ENCODE results near the gene SLC25A12. TPM values are rescaled to one million over a fixed set of nuclear protein-coding genes. Genes with fewer than 3 reads are reported as not detected.

The SLC25A12 gene
- total and polyA plus RNA-seq, 2 experiments from 2014 or later: 15.1 to 17.6 TPM

DNA sequence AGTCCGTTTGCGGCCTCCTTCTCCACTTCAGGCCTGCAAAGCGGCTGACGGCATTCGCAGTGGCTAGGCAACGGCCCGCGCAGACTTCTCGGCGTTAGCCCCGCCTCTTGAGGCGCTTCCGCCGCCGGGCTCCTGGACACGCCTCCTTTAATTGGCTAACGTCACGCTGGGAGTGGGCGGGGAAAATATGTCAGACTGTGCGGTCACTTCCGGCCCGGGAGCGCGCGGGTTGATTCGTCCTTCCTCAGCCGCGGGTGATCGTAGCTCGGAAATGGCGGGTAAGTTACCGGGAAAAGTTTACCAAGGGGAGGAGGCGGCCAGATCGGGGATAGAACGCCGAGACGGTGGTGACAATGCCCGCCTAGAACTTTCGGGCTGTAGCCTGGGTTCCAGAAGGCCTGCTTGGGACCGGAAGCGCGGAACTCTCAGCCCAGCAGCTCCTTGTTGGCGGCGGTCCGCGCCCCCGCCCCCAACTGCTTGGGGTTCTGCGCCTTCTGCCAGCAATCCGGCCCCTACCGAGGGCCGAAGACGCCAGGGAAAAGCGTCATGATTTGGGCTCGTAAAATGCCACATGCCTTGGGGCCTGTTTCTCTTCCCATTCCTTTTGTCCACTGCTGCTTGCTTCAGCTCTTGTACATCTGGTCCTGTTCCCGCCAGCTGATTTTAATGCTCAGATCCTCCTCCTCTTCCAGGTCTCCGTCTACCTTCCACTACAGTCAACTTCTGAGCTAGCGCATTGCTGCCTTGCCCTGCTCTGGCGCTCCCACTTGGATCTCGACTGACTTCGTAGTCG is 28.4 kb upstream of the SLC25A12 start, which contains the start of gene HAT1:
Gene HAT1, plus strand, starts transcription at position 232 of the 793 bp plus-strand sequence. Its CDS starts 40 bp downstream, at position 272.
- peaks cover 24% of the 10 kb centered on the region for H3F3A ChIP-seq (ENCODE audit: insufficient read depth)
- no peaks in the 10 kb centered on the region for H4K20me1 ChIP-seq (ENCODE audit: insufficient read depth)
- peak within 1 kb of the TSS; percentile 91 for H3K4me2 ChIP-seq (ENCODE audit: unreplicated experiment)
- 1% methylated on average over 57 to 61 of the region's 61 CpGs for WGBS, 2 experiments (ENCODE audit: low coverage in 1 of 2, low lambda C conversion rate in 2 of 2, missing lambda C conversion rate in 2 of 2)
- H3K4me1 ChIP-seq (ENCODE audit: insufficient read depth): peaks cover 17% of the 10 kb centered on the region
- TF ChIP-seq EZH2 (IDR thresholded peaks at IDR 0.05; ENCODE audit: insufficient read depth, poor library complexity, severe bottlenecking) (no peak), EZH2phosphoT487 (IDR thresholded peaks at IDR 0.05; ENCODE audit: insufficient read depth, low read depth) (no peak)
- H3K9me3 ChIP-seq (ENCODE audit: low read depth): no peaks in the 10 kb centered on the region
- peak within 1 kb of the TSS; percentile 95 for H3K9ac ChIP-seq
- H3K79me2 ChIP-seq (ENCODE audit: insufficient read depth): peaks cover 47% of the 10 kb centered on the region
- DNase-seq: peak; percentile 100
- no peaks in the 10 kb centered on the region for H3K9me2 ChIP-seq (ENCODE audit: insufficient read depth)
- H2AFZ ChIP-seq: peak within 1 kb of the TSS; percentile 97
- in situ Hi-C loops (cut with MboI): no loop called here
- H3K27me3 ChIP-seq (replicated peaks; ENCODE audit: insufficient read depth): no peaks in the 10 kb centered on the region
- peak within 1 kb of the TSS; percentile 88 for H3K4me3 ChIP-seq
- peak within 1 kb of the TSS; percentile 94 for H3K27ac ChIP-seq
- 0 out of 2 replicates have a peak, but pooled peaks cover 10% of the 10 kb centered on the region for H3K36me3 ChIP-seq (ENCODE audit: low read depth)

DNA sequence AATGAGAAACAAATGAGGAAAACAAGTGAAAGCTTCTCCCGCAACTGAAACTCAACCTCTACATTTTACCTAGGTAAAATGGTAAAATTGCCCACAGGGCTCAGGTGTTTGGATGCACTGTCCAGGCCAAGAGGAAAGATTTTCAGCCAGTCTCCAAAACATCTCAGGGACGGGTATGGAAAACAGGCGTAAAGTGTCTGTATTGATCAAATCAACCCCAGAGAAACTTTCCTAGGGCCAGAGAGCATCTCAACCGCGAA is 27.9 kb upstream of the SLC25A12 start:
- peak overlapping the region; percentile 97 for H2AFZ ChIP-seq
- no peak for TF ChIP-seq EZH2 (IDR thresholded peaks at IDR 0.05; ENCODE audit: insufficient read depth, poor library complexity, severe bottlenecking)
- TF ChIP-seq EZH2phosphoT487 (IDR thresholded peaks at IDR 0.05; ENCODE audit: insufficient read depth, low read depth): no peak
- no peaks in the 10 kb centered on the region for H3K27me3 ChIP-seq (replicated peaks; ENCODE audit: insufficient read depth)
- peak overlapping the region; percentile 88 for H3K4me3 ChIP-seq
- H3K79me2 ChIP-seq (ENCODE audit: insufficient read depth): peaks cover 42% of the 10 kb centered on the region
- H3K4me2 ChIP-seq (ENCODE audit: unreplicated experiment): peak overlapping the region; percentile 81
- no peaks in the 10 kb centered on the region for H4K20me1 ChIP-seq (ENCODE audit: insufficient read depth)
- H3K9me2 ChIP-seq (ENCODE audit: insufficient read depth): no peaks in the 10 kb centered on the region
- H3K9me3 ChIP-seq (ENCODE audit: low read depth): no peaks in the 10 kb centered on the region
- in situ Hi-C loops (cut with MboI): no loop called here
- peaks cover 24% of the 10 kb centered on the region for H3F3A ChIP-seq (ENCODE audit: insufficient read depth)
- 9 to 16% methylated on average over 5 of the region's 5 CpGs for WGBS, 2 experiments (ENCODE audit: low coverage in 1 of 2, low lambda C conversion rate in 2 of 2, missing lambda C conversion rate in 2 of 2)
- peaks cover 17% of the 10 kb centered on the region for H3K4me1 ChIP-seq (ENCODE audit: insufficient read depth)
- no peak for DNase-seq
- peak overlapping the region; percentile 95 for H3K9ac ChIP-seq
- H3K36me3 ChIP-seq (ENCODE audit: low read depth): 0 out of 2 replicates have a peak, but pooled peaks cover 4% of the 10 kb centered on the region
- H3K27ac ChIP-seq: peak overlapping the region; percentile 94

DNA sequence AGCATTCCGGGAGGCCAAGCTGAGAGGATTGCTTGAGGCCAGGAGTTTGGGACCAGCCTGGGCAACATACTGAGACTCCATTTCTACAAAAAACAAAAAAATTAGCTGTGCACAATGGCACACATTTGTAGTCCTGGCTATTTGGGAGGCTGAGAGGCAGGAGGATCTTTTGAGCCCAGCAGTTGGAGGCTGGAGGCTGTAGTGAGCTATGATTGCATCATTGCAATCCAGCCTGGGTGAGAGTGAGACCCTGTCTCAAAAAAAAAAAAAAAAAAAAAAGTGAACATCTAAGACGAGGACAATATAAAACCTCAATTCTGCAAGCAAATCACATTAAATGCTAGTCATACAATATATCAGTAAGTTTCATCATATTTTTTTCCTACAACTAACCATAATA is 25.4 kb upstream of the SLC25A12 start:
- no peaks in the 10 kb centered on the region for H3K36me3 ChIP-seq (ENCODE audit: low read depth)
- H3F3A ChIP-seq (ENCODE audit: insufficient read depth): peaks cover 21% of the 10 kb centered on the region
- DNase-seq: no peak
- H3K4me3 ChIP-seq: no peak overlapping the region
- H3K79me2 ChIP-seq (ENCODE audit: insufficient read depth): peaks cover 17% of the 10 kb centered on the region
- no peaks in the 10 kb centered on the region for H3K9me2 ChIP-seq (ENCODE audit: insufficient read depth)
- H4K20me1 ChIP-seq (ENCODE audit: insufficient read depth): no peaks in the 10 kb centered on the region
- H2AFZ ChIP-seq: no peak overlapping the region
- H3K9ac ChIP-seq: no peak overlapping the region
- no peak overlapping the region for H3K27ac ChIP-seq
- peaks cover 14% of the 10 kb centered on the region for H3K4me1 ChIP-seq (ENCODE audit: insufficient read depth)
- no peak overlapping the region for H3K4me2 ChIP-seq (ENCODE audit: unreplicated experiment)
- in situ Hi-C loops (cut with MboI): no loop called here
- no peaks in the 10 kb centered on the region for H3K27me3 ChIP-seq (replicated peaks; ENCODE audit: insufficient read depth)
- no peaks in the 10 kb centered on the region for H3K9me3 ChIP-seq (ENCODE audit: low read depth)
- WGBS, 2 experiments (ENCODE audit: low coverage in 1 of 2, low lambda C conversion rate in 2 of 2, missing lambda C conversion rate in 2 of 2): 67 to 75% methylated on average over 2 of the region's 2 CpGs
- TF ChIP-seq EZH2 (IDR thresholded peaks at IDR 0.05; ENCODE audit: insufficient read depth, poor library complexity, severe bottlenecking) (no peak), EZH2phosphoT487 (IDR thresholded peaks at IDR 0.05; ENCODE audit: insufficient read depth, low read depth) (no peak)

DNA sequence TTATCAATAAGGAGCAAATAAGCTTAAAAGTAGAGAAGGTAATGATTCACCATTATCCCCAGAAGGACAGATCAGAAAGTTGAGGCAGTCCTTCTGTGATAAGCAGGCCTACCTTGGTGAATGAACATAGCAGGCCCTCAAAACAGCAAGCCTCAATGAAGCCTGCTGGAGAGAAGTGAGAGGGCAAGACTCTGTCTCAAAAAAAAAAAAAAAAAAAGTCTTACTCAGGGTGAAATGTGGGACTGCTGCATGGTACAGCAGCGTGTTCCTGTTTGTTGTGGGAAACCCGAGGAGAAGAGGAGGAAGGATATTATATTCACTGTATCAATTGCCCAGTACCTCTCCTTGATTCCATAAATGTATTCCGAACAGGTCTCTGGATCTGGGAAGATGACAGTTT is 19.5 kb upstream of the SLC25A12 start:
- WGBS, 2 experiments (ENCODE audit: low coverage in 1 of 2, low lambda C conversion rate in 2 of 2, missing lambda C conversion rate in 2 of 2): 78 to 84% methylated on average over 3 of the region's 3 CpGs
- TF ChIP-seq EZH2 (IDR thresholded peaks at IDR 0.05; ENCODE audit: insufficient read depth, poor library complexity, severe bottlenecking) (no peak), EZH2phosphoT487 (IDR thresholded peaks at IDR 0.05; ENCODE audit: insufficient read depth, low read depth) (no peak)
- Histone ChIP-seq H3K27ac (no peak overlapping the region), H3K79me2 (ENCODE audit: insufficient read depth) (no peaks in the 10 kb centered on the region), H3K9me3 (ENCODE audit: low read depth) (no peaks in the 10 kb centered on the region), H3F3A (ENCODE audit: insufficient read depth) (no peaks in the 10 kb centered on the region), H3K27me3 (replicated peaks; ENCODE audit: insufficient read depth) (no peaks in the 10 kb centered on the region), H2AFZ (no peak overlapping the region), H3K9ac (no peak overlapping the region), H3K36me3 (ENCODE audit: low read depth) (no peaks in the 10 kb centered on the region), H3K4me3 (no peak overlapping the region), H3K4me1 (ENCODE audit: insufficient read depth) (no peaks in the 10 kb centered on the region), H4K20me1 (ENCODE audit: insufficient read depth) (no peaks in the 10 kb centered on the region), H3K4me2 (ENCODE audit: unreplicated experiment) (no peak overlapping the region), H3K9me2 (ENCODE audit: insufficient read depth) (no peaks in the 10 kb centered on the region)
- in situ Hi-C loops (cut with MboI): no loop called here
- no peak for DNase-seq
